ENCODE measurements around the gene WWOX.

- TF ChIP-seq CTCF (IDR thresholded peaks at IDR 0.05) (peak; percentile 18 to 50 (median 41)), POLR2A (IDR thresholded peaks at IDR 0.05) (no peak)
These were observed 825.8 kb downstream of the WWOX start for GRCh38 chr16:78925083-78925767.
